Measurements from ENCODE around the gene DGKI. TPM values are rescaled to one million over a fixed set of nuclear protein-coding genes. Genes with fewer than 3 reads are reported as not detected.

Gene DGKI
- total RNA-seq, 1 experiment from 2014 or later: 0.39 TPM

GRCh38 chr7:137407078-137407477 lies 439.7 kb downstream of the DGKI start:
- no peak overlapping the region for H3K4me3 ChIP-seq (ENCODE audit: low read depth, low read length, poor library complexity, severe bottlenecking)
- no peak for DNase-seq (ENCODE audit: low spot score)
- H3K27me3 ChIP-seq (replicated peaks; ENCODE audit: insufficient read depth, low read depth, low read length, poor library complexity): peaks cover 7% of the 10 kb centered on the region
- H3K9me3 ChIP-seq (ENCODE audit: low read depth, low read length, poor library complexity, severe bottlenecking): no peaks in the 10 kb centered on the region
- no peaks in the 10 kb centered on the region for H3K36me3 ChIP-seq (ENCODE audit: insufficient read depth, low read length, poor library complexity, severe bottlenecking)
- H3K27ac ChIP-seq (ENCODE audit: low read depth, low read length, poor library complexity, severe bottlenecking): no peak overlapping the region
- no TSS peak for BruUV-seq (replicated peaks)
- no peak for TF ChIP-seq CTCF (conservative IDR thresholded peaks at IDR 0.05; ENCODE audit: low read depth, low read length)
- no peak for TF ChIP-seq EZH2 (IDR thresholded peaks at IDR 0.05; ENCODE audit: borderline replicate concordance, low read depth, low read length, poor library complexity, severe bottlenecking)
- H3K4me1 ChIP-seq (ENCODE audit: insufficient read depth, low read length, poor library complexity, severe bottlenecking): peaks cover 4% of the 10 kb centered on the region
- ChIA-PET POLR2A (ENCODE audit: low non-redundant PET) (no interaction called here), CTCF (no interaction called here)
- intact Hi-C loops (cut with micrococcal nuclease; ENCODE audit: unreplicated experiment): no loop called here

- peaks cover 7% of the 10 kb centered on the region for H3K27me3 ChIP-seq (replicated peaks; ENCODE audit: insufficient read depth, low read depth, low read length, poor library complexity)
- no TSS peak for BruUV-seq (replicated peaks)
Measured at GRCh38 chr7:137404660-137405317, 442.0 kb downstream of the DGKI start.

GRCh38 chr7:137403353-137403695 lies 443.4 kb downstream of the DGKI start:
- ChIA-PET POLR2A (ENCODE audit: low non-redundant PET) (no interaction called here), CTCF (no interaction called here)
- BruUV-seq (replicated peaks): no TSS peak
- TF ChIP-seq EZH2 (IDR thresholded peaks at IDR 0.05; ENCODE audit: borderline replicate concordance, low read depth, low read length, poor library complexity, severe bottlenecking): no peak
- no peak for TF ChIP-seq CTCF (conservative IDR thresholded peaks at IDR 0.05; ENCODE audit: low read depth, low read length)
- no peaks in the 10 kb centered on the region for H3K36me3 ChIP-seq (ENCODE audit: insufficient read depth, low read length, poor library complexity, severe bottlenecking)
- peaks cover 4% of the 10 kb centered on the region for H3K4me1 ChIP-seq (ENCODE audit: insufficient read depth, low read length, poor library complexity, severe bottlenecking)
- no peak overlapping the region for H3K4me3 ChIP-seq (ENCODE audit: low read depth, low read length, poor library complexity, severe bottlenecking)
- peaks cover 7% of the 10 kb centered on the region for H3K27me3 ChIP-seq (replicated peaks; ENCODE audit: insufficient read depth, low read depth, low read length, poor library complexity)
- no peaks in the 10 kb centered on the region for H3K9me3 ChIP-seq (ENCODE audit: low read depth, low read length, poor library complexity, severe bottlenecking)
- no peak overlapping the region for H3K27ac ChIP-seq (ENCODE audit: low read depth, low read length, poor library complexity, severe bottlenecking)
- no peak for DNase-seq (ENCODE audit: low spot score)
- intact Hi-C loops (cut with micrococcal nuclease; ENCODE audit: unreplicated experiment): no loop called here

More at GRCh38 chr7:137404660-137405317, 442.0 kb downstream of the DGKI start:
- H3K4me1 ChIP-seq (ENCODE audit: insufficient read depth, low read length, poor library complexity, severe bottlenecking): peaks cover 4% of the 10 kb centered on the region
- ChIA-PET CTCF (no interaction called here), POLR2A (ENCODE audit: low non-redundant PET) (no interaction called here)
- no peak for DNase-seq (ENCODE audit: low spot score)
- H3K36me3 ChIP-seq (ENCODE audit: insufficient read depth, low read length, poor library complexity, severe bottlenecking): no peaks in the 10 kb centered on the region
- intact Hi-C loops (cut with micrococcal nuclease; ENCODE audit: unreplicated experiment): no loop called here
- no peak overlapping the region for H3K4me3 ChIP-seq (ENCODE audit: low read depth, low read length, poor library complexity, severe bottlenecking)
- no peaks in the 10 kb centered on the region for H3K9me3 ChIP-seq (ENCODE audit: low read depth, low read length, poor library complexity, severe bottlenecking)
- TF ChIP-seq EZH2 (IDR thresholded peaks at IDR 0.05; ENCODE audit: borderline replicate concordance, low read depth, low read length, poor library complexity, severe bottlenecking) (no peak), CTCF (conservative IDR thresholded peaks at IDR 0.05; ENCODE audit: low read depth, low read length) (no peak)
- no peak overlapping the region for H3K27ac ChIP-seq (ENCODE audit: low read depth, low read length, poor library complexity, severe bottlenecking)
